ENCODE results near the gene BST2.

The BST2 gene

GRCh38 chr19:17405250-17406045, at the start of gene BST2:
BST2 (minus strand) TSS chr19:17405630; CDS start chr19:17405575, 55 bp downstream.
- DNase-seq: no peak

- no peak for DNase-seq
Observed at GRCh38 chr19:17454576-17455071, 49.2 kb upstream of the BST2 start.

- DNase-seq: no peak
Observed at GRCh38 chr19:17451820-17452219, 46.4 kb upstream of the BST2 start.

GRCh38 chr19:17450264-17451075, 45.0 kb upstream of the BST2 start:
- no peak for DNase-seq

- no peak for DNase-seq
Observed at GRCh38 chr19:17448131-17448967, 42.9 kb upstream of the BST2 start, which contains the start of gene TMEM221. TMEM221 (minus strand) TSS chr19:17448668; CDS start chr19:17448462, 206 bp downstream.

- DNase-seq: no peak
Observed at GRCh38 chr19:17447704-17448130, 42.3 kb upstream of the BST2 start.

- DNase-seq: no peak
Observed at GRCh38 chr19:17445526-17446165, 40.2 kb upstream of the BST2 start.

GRCh38 chr19:17441241-17442021, 36.0 kb upstream of the BST2 start:
- no peak for DNase-seq

GRCh38 chr19:17436874-17437267, 31.4 kb upstream of the BST2 start:
- DNase-seq: no peak

- DNase-seq: no peak
Observed at GRCh38 chr19:17436094-17436873, 30.9 kb upstream of the BST2 start.

- DNase-seq: no peak
Observed at GRCh38 chr19:17435218-17435617, 29.8 kb upstream of the BST2 start.

GRCh38 chr19:17431417-17431816, 26.0 kb upstream of the BST2 start:
- DNase-seq: no peak

- DNase-seq: no peak
Observed at GRCh38 chr19:17429641-17430113, 24.2 kb upstream of the BST2 start.

GRCh38 chr19:17424743-17425365, 19.4 kb upstream of the BST2 start:
- DNase-seq: no peak

GRCh38 chr19:17423429-17424208, 18.2 kb upstream of the BST2 start:
- no peak for DNase-seq

GRCh38 chr19:17421942-17422341, 16.5 kb upstream of the BST2 start:
- DNase-seq: no peak

- DNase-seq: no peak
Observed at GRCh38 chr19:17420475-17420924, 15.1 kb upstream of the BST2 start.

GRCh38 chr19:17419621-17420474, 14.4 kb upstream of the BST2 start, which contains the start of gene MVB12A:
MVB12A (plus strand) TSS chr19:17420047; CDS start chr19:17420136, 89 bp downstream.
- DNase-seq: peak; percentile 86
